ENCODE results near the gene KIRREL1. TPM values are rescaled to one million over a fixed set of nuclear protein-coding genes. Genes with fewer than 3 reads are reported as not detected.

The KIRREL1 gene
- total RNA-seq, 6 experiments from 2014 or later: 99.5 to 121 (median 107) TPM

DNA sequence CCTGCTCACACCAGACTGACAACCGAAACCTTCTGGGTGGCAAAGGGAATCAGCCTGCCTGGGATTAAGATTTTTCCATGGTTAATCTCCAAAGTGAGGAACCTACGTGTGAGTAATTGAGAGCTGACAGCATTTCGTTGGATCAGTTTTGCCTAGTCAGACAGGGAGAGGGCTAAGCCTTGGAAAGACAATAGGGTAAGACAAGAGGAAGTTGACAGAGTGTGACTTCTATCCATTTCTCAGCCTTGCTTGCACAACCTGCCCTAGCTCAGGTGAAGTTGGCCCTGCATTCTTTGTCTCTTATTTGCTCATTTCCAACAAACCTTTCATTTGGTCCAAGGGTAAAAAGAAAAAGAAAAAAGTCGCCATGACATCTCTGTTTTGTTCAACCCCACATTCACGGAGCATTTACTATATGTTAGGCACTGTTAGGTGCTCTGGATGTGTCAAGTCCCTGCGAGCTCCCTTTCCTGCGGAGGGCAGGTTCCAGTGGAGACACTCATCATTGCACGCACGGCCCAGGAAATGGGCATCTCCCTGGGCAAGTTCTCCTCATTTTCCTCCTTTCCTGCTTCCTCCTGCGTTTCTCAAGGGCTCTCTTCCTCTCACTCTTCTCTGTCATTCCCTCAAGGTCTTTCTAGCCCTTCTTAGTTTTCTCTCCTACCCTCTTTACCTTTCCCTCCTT, 23.3 kb downstream of the KIRREL1 start:
- no peak for TF ChIP-seq CTCF (IDR thresholded peaks at IDR 0.05)
- Mint-ChIP-seq H3K36me3 (ENCODE audit: low read depth) (peaks cover 23% of the 10 kb centered on the region), H3K4me3 (peak overlapping the region; percentile 20; the same call in 1 of the 2 replicates), H3K9me3 (no peaks in the 10 kb centered on the region), H3K4me1 (ENCODE audit: low read depth) (peaks cover 100% of the 10 kb centered on the region), H3K27ac (peak overlapping the region; percentile 86), H3K27me3 (ENCODE audit: insufficient read depth) (peaks cover 4% of the 10 kb centered on the region)
- DNase-seq: no peak

DNA sequence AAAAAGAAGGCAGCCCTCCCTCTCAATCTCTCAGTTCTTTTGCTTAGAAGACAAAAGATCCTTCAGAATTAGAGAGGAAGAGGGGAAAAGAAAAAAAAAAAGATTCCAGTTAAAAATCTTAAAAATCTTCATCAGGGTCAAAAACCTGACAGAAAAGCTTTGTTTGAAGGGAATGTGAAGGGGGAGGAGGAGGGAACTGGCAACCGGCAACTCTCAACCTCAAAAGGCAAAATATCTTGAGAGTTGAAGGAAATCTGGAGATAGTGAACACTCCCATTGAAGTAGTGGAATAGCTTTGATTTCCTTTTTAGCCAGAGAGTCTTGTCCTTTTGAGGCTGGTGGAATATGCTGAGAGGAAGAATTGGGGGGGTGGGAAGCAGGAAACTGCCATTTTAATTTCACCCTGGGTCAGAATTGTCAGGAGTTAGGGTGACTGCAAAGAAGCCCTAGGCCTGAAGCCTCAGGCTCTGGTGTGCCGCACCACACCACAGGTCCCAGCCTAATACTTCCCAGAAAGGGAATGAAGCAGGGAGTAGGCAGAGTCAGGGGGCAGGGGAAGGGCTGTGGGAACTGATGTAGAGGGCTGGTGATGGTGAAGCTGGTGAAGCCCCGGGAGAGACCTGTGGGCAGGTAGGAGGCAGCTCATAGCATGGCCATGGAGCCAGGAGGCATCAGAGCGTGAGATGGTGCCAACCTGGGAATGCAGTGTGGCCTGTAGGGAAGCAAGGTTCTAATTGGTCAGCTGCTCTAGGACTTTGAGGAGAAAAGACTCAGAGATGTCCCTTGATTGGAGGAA, 24.6 kb downstream of the KIRREL1 start:
- Mint-ChIP-seq H3K27me3 (ENCODE audit: insufficient read depth) (peaks cover 4% of the 10 kb centered on the region), H3K4me1 (ENCODE audit: low read depth) (peaks cover 100% of the 10 kb centered on the region), H3K9me3 (no peaks in the 10 kb centered on the region), H3K27ac (peak overlapping the region; percentile 96), H3K4me3 (peak overlapping the region; percentile 84), H3K36me3 (ENCODE audit: low read depth) (peaks cover 23% of the 10 kb centered on the region)
- no peak for TF ChIP-seq CTCF (IDR thresholded peaks at IDR 0.05)
- DNase-seq: no peak

DNA sequence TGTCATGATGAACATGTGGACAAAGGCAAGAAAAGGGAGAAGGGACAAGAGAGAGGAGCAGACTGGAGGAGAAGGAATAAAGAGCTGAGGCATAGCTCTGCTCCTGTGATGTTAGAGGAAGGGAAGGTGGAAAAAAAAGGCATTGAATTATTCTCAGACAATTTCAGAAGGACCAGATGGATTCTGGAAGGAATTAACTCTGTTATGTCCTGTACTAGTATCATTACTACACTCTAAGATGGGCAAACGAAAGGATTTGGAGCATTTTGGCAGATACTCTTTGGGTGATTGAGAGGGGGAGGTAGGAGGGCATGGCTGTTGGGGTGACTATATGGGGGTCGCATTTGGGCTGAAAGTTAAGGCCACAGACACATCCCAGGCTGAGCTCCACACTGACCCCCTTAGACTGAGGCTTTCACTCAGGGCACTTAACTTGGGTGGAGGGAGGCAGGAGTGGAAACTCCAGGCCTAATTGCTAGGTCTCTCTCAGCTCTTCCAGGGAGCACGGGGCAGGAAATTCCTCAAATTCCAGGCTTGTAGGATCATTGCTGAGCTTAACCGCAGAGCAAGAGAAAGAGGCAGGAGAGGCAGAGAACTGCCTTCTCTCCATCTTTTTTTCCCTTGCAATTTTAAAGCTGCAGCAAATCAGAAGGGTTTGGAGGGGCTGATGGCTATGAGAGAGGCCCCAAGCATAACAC, 25.9 kb downstream of the KIRREL1 start:
- no peak for TF ChIP-seq CTCF (IDR thresholded peaks at IDR 0.05)
- H3K27ac Mint-ChIP-seq: peak overlapping the region; percentile 96

DNA sequence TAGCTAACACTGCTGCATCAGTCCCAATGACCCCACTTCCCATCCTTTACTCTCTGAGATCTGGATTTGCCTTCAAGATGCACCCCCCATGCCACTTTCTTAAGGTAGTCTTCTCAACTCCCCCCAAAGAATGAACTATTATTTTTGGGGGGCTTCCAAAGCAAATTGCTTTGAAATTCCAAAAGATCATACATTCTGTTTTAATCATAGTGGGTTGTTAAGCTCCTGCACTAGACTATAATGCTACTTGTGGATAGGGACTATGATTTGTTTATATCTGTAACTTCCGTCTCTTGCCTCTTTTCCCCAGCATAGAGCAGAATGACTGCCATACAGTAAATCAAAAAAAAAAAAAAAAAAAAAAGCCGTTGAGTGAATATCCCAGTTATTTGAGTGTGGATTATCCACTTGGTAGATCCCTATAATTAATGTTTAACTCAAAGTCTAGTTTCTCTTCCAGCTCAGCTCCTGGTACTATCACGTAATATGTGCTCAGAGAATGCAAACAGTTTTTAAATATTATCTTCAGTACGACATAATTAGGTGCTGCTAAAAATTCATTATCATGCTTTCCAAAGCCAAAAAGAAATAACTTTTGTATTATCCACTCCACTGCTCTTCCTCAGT, 26.9 kb downstream of the KIRREL1 start:
- no peak for TF ChIP-seq CTCF (IDR thresholded peaks at IDR 0.05)
- peak overlapping the region; percentile 96 for H3K27ac Mint-ChIP-seq
- no peak for DNase-seq
- peaks cover 24% of the 10 kb centered on the region for H3K36me3 Mint-ChIP-seq (ENCODE audit: low read depth)
- no peaks in the 10 kb centered on the region for H3K9me3 Mint-ChIP-seq
- H3K4me1 Mint-ChIP-seq (ENCODE audit: low read depth): peaks cover 96% of the 10 kb centered on the region
- peak overlapping the region; percentile 84 for H3K4me3 Mint-ChIP-seq
- peaks cover 4% of the 10 kb centered on the region for H3K27me3 Mint-ChIP-seq (ENCODE audit: insufficient read depth)

More for the DNA sequence above, 25.9 kb downstream of the KIRREL1 start:
- H3K4me3 Mint-ChIP-seq: peak overlapping the region; percentile 84
- peaks cover 96% of the 10 kb centered on the region for H3K4me1 Mint-ChIP-seq (ENCODE audit: low read depth)
- peak; percentile 93 for DNase-seq
- peaks cover 4% of the 10 kb centered on the region for H3K27me3 Mint-ChIP-seq (ENCODE audit: insufficient read depth)
- no peaks in the 10 kb centered on the region for H3K9me3 Mint-ChIP-seq
- peaks cover 24% of the 10 kb centered on the region for H3K36me3 Mint-ChIP-seq (ENCODE audit: low read depth)

- H3K27ac Mint-ChIP-seq: peak overlapping the region; percentile 96
- H3K27me3 Mint-ChIP-seq (ENCODE audit: insufficient read depth): peaks cover 4% of the 10 kb centered on the region
- H3K9me3 Mint-ChIP-seq: no peaks in the 10 kb centered on the region
- peaks cover 24% of the 10 kb centered on the region for H3K36me3 Mint-ChIP-seq (ENCODE audit: low read depth)
- no peak for TF ChIP-seq CTCF (IDR thresholded peaks at IDR 0.05)
- peak; percentile 34 for DNase-seq
- H3K4me1 Mint-ChIP-seq (ENCODE audit: low read depth): peaks cover 95% of the 10 kb centered on the region
- H3K4me3 Mint-ChIP-seq: peak overlapping the region; percentile 84
These were observed 27.6 kb downstream of the KIRREL1 start for GRCh38 chr1:158020886-158021620.

All from HFFc6 (cell line).